ENCODE results near the gene MLANA.

DNA sequence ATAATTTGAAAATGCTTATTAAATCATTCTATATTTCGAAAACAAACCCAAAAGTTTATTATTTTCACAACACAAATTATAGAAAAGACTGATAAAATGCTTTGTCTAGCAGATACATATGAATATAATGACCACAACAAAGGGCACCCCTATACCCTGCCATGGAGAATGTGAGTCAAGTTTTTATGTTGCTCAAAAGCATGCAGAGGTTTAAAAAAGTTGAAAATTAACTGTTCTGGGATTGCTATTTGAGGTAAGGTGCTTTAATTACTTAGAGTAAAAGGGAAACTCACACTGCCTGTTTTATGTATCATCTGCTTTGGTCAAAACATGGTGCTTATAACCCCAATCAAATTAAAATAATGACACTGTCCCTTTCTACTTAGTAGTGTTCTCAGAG lies 41.0 kb downstream of the MLANA start:
- TF ChIP-seq, protein P1, sequence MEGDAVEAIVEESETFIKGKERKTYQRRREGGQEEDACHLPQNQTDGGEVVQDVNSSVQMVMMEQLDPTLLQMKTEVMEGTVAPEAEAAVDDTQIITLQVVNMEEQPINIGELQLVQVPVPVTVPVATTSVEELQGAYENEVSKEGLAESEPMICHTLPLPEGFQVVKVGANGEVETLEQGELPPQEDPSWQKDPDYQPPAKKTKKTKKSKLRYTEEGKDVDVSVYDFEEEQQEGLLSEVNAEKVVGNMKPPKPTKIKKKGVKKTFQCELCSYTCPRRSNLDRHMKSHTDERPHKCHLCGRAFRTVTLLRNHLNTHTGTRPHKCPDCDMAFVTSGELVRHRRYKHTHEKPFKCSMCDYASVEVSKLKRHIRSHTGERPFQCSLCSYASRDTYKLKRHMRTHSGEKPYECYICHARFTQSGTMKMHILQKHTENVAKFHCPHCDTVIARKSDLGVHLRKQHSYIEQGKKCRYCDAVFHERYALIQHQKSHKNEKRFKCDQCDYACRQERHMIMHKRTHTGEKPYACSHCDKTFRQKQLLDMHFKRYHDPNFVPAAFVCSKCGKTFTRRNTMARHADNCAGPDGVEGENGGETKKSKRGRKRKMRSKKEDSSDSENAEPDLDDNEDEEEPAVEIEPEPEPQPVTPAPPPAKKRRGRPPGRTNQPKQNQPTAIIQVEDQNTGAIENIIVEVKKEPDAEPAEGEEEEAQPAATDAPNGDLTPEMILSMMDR (IDR thresholded peaks at IDR 0.05; ENCODE audit: low read depth, low read length, missing input control) = no peak
- no peak for TF ChIP-seq RAD21 (IDR thresholded peaks at IDR 0.05)
- TF ChIP-seq, protein P2, sequence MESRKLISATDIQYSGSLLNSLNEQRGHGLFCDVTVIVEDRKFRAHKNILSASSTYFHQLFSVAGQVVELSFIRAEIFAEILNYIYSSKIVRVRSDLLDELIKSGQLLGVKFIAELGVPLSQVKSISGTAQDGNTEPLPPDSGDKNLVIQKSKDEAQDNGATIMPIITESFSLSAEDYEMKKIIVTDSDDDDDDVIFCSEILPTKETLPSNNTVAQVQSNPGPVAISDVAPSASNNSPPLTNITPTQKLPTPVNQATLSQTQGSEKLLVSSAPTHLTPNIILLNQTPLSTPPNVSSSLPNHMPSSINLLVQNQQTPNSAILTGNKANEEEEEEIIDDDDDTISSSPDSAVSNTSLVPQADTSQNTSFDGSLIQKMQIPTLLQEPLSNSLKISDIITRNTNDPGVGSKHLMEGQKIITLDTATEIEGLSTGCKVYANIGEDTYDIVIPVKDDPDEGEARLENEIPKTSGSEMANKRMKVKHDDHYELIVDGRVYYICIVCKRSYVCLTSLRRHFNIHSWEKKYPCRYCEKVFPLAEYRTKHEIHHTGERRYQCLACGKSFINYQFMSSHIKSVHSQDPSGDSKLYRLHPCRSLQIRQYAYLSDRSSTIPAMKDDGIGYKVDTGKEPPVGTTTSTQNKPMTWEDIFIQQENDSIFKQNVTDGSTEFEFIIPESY (IDR thresholded peaks at IDR 0.05) = no peak

Measured in liver (tissue), 3 donors.